ENCODE measurements around the gene LRRC75A.
"Not testable (repeated sequence)": the region's sequence is repeated elsewhere in the genome, so short reads cannot be mapped to it uniquely, and the experiment has no call there.

The LRRC75A gene

DNA sequence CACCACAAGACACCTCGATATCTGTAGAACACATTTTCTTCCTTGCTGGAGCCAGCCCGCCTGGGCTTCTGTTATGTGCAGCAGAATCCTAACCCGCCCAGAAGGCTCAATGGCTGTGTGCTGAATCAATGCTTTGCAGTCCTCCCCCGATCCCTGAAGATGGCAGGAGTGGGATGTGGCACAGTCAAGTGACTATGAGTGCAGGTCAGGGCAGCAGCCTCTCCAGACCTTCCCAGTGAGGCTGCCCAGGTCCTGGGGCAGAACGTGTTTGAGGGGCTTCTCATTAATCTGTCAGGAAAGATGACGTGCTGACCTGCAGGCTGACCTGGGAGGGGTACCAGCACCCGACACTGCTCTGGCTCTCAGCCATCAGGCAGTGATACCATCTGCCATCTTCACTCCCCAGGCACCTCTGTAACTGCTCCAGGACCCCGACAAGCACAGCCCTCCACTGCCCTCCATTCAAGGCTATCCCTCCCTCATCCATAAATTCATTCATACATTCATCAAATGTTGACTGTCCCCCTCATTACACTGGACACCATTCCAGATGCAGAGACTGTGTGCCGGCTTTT is 35.2 kb downstream of the LRRC75A start:
- in situ Hi-C loops (cut with HindIII; ENCODE audit: low sequenced_read_pairs) = no loop called here

DNA sequence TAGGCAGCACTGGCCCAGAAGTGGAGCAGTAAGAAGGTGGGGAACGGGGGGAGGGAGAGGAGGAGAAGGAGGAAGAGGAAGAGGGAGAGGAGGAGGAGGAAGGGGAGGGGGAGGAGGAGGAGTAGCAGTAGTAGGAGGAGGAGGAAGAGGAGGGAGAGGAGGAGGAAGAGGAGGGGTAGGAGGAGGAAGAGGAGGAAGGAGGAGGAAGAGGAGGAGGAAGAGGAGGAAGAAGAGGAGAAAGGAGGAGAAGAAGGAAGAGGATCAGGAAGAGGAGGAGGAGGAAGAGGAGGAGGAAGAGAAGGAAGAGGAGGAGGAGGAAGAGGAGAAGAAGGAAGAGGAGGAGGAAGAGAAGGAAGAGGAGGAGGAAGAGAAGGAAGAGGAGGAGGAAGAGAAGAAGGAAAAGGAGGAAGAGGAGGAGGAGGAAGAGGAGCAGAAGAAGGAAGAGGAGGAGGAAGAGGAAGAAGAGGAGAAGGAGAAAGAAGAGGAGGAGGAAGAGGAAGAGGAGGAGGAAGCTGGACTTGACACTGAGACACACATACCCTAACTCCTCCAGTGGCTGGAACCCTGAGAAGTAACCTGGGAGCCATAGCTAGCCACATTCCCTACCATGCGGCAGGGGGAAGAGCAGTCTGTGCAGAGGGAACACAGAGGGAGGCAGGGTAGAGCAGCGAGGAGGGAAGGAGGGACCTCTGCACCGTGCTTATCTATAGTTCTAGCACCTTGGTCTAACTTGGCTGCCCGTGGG is 35.8 kb downstream of the LRRC75A start:
- in situ Hi-C loops (cut with HindIII; ENCODE audit: low sequenced_read_pairs) = no loop called here

DNA sequence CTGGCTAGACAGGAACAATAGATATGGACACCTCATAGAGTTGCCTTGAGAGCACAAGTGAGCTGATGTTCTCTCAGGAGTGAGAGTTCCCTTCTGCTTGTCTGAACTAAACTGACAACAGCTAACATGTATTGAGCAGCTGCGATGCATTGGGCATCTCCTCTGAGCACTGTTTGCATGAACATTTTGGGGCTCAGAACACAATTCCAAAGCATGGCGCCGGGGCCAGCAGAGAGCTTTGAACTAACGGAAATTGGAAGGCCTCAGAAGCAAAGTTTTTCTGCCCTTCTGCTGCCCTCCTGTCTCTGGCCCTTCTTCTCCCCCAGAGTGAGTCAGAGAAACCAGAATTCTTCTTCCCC is 38.5 kb downstream of the LRRC75A start:
- in situ Hi-C loops (cut with HindIII; ENCODE audit: low sequenced_read_pairs) = no loop called here

DNA sequence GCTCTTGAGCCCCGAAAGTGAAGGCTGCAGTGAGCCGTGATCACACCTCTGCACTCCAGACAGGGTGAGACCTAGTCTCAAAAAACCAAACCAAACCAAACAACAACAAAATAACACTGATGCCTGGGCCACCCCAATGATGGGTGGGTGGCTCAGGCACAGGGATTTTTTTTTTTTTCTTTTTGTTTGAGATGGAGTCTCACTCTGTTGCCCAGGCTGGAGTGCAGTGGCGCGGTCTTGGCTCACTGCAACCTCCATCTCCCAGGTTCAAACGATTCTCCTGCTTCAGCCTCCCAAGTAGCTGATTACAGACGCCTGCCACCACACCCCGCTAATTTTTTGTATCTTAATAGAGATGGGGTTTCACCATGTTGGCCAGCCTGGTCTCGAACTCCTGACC is 39.7 kb downstream of the LRRC75A start:
- in situ Hi-C loops (cut with HindIII; ENCODE audit: low sequenced_read_pairs) = not testable (repeated sequence)

DNA sequence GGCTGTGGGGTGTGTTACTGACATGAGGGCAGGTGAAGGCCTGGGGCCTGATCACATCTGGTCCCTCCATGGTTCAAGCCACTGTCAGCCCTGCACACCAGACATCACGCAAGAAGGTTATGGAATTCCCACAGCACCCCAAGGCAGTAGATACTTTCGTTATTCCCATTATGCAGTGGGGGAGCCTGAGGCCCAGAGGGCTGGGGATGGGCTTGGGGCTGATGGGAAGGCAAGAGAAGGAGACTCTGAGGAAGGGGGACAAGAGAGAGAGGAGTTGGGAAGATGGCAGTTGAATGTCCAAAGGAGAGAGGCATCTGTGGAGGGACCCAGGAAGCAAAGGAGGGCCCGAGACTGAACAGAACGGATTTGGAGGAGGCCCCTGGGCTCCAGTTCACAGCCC is 42.0 kb downstream of the LRRC75A start:
- in situ Hi-C loops (cut with HindIII; ENCODE audit: low sequenced_read_pairs) = no loop called here

DNA sequence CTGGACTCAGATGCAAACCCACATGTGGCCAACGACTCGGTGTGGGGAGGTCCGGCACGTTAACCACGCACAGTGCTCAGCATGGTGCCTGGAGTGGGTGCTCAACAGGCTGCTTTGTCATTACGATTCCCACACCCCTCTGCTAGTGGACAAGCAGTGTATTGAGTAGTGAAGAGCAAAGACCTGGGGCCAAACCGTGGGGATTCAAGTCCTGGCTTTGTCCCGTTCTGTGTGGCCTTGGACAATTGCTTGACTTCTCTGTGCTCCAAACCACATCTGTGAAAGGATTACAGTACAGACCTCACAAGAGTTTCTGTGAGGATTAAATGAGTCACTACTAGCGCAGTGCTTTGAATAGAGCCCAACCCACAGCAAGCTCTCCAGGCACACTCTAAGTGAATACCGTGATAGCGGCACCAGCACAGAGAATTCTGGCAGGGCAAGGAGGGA is 42.8 kb downstream of the LRRC75A start:
- in situ Hi-C loops (cut with HindIII; ENCODE audit: low sequenced_read_pairs) = no loop called here

DNA sequence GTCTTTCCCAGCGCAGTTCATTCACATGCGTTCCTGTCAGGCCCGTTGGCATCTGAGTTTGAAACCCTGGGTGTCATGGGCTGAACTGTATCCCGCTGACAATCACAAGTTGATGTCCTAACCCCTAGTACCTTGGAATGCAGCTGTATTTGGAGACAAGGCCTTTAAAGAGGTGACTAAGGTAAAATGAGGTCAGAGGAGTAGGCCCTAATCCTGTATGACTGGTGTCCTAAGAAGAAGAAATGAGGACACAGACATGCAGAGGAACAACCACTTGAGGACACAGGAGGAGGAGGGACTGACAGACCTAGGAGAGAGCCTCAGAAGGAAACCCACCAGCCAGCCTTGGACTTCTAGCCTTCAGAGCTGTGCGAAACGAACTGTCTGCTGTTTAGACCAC is 43.5 kb downstream of the LRRC75A start:
- in situ Hi-C loops (cut with HindIII; ENCODE audit: low sequenced_read_pairs) = no loop called here

DNA sequence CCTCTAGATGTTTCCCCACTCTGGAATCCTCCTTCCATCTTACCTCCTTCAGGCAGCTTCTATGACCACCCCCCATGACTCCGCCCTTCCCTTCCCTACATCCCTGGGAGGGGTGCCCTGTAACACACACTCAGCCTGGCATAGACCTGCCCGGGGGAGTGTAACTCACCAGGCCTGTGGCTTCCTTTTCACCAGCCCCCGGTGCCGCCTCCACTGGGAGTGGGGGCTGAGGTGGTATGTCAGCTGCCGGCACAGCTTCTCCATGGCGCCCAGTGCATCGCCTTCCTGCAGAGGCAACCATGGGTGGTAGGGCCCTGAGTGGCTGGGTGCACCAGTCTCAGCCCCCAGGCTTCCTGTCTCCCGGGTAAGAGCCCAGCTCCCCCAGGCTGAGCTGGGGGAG is 44.3 kb downstream of the LRRC75A start:
- in situ Hi-C loops (cut with HindIII; ENCODE audit: low sequenced_read_pairs) = no loop called here

DNA sequence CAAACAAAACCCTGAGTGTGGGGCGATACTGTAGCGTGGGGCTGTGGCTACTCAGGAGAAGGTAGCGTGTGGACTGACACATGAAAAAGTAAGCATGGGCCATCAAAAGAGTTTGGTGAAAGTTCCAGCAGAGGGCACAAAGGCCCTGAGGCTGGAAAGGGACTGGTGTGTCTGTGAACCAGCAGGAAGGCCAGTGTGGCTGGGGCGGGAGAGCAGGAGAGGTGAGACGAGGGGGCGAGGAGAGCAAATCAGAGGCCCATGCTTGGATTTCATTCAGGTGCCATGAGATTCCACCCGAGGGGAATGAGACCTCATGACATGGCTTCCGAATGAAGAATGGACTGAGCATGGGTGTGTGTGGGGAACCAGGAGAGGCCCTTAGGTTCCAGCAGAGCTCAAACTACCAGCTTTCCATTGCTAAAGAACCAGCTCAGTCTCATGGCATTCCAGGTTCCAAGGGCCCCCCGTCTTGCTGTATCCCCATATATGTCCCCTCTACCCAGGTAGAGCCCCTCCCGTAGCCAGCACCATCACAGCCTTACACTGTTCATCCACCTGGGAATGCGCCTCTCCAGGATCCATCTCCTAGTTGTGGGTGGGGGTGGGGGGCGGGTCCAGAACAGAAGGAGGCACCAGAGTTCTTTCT is 45.5 kb downstream of the LRRC75A start:
- in situ Hi-C loops (cut with HindIII; ENCODE audit: low sequenced_read_pairs) = no loop called here

DNA sequence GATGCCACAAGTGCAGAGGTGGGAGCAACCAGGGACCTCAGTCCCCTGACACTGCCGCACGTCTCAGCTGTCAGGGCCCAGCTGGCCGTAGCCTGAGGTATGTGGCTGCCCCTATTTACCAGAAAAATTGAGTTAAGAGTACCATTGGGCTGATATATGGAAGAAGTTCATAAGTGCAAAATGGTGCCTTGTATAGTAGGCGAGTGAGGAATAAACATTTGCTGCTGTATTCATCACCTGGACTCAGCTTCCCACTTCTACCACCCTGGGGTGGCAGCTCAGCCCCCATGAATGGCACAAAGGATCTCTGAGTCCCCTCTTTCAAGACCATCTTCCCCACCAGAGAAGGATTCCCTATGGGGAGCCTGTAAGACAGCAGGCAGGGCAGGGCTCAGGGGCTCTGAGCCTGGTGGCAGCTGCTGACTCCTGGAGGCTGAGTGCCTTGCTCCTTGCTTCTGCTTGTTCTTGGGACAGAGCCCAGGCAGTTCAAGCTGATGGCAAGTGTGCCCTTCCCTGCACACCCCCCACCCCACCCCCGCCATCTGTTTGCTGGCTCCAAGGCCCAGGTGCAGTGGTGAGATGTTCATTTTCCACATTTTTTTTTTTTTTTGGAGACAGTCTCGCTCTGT is 47.6 kb downstream of the LRRC75A start:
- in situ Hi-C loops (cut with HindIII; ENCODE audit: low sequenced_read_pairs) = no loop called here

DNA sequence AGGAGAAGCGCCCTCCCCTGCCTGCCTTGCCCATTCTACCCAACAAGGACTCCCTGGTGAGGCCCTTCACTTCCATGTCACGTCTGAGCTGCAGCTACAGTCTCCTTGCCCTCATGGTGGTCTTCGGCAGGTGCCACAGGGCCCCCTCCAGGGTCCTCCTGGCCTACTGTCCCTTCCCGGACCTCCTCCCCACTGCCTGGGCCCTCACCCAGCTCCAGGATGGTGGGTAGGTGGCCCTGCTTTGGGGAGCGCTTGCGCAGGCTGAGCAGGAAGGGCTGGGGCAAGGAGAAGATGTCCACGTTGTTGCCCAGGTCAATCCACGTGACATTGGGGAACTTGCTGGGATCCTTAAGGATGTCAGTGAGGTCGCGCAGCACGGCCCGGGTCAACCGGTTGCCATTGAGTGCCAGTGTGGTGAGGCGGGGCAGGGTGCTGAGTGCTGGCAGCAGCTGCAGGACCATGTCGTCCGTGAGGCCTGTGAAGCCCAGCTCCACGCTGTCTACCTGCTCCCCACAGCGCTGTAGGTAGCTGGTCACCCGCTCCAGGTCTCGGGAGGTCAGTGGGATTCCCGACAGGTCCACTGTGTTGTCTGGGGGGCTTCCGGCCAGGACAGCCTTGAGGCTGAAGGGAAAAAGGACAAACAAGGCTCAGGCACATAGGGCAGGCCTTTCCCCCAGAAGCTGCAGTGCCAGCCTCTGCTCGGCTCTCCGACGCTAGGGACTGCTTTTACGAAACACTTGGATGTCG is 48.3 kb downstream of the LRRC75A start:
- in situ Hi-C loops (cut with HindIII; ENCODE audit: low sequenced_read_pairs) = no loop called here

DNA sequence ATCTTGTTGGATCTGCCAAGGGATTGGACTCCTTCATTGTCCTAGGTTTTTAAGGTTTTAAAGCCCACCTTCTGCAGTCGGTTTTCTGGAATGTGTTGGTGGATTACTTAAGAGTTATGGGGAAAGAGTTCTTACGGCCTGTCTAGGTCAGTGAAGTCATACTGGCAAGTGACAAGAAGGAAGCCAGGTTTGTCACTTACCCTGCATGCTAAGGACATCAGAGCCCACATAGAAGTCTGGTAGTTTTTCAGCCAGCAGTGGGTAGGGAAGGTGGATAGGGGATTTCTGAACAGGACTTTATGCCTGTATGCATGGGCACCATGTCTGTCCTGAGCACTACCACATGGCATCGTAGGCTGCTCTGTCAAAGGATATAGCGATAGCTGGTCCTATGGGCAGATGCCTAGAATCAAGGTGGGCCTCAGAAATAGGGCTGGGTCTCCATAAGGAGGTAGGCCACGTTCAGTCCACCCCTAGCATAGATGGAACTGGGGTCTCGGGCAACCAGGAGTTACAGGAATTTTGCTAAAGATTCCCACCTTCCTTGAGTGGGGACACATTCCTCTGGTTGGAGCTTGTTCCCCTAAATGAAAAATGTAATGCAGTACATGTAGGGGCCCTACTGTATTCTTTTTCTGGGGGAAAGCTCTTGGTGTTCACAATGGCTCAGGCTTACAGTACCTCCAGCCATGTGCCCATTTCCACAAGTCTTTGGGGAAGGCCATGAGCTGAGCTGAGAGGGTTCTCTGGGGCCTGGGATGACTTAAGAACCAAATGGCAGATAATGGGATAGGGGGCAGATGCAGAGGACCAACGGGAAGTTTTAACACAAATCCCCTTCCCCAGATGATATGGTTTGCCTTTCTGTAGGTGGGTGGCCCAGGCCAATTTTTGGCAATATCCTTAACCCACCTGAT is 49.1 kb downstream of the LRRC75A start:
- in situ Hi-C loops (cut with HindIII; ENCODE audit: low sequenced_read_pairs) = no loop called here

DNA sequence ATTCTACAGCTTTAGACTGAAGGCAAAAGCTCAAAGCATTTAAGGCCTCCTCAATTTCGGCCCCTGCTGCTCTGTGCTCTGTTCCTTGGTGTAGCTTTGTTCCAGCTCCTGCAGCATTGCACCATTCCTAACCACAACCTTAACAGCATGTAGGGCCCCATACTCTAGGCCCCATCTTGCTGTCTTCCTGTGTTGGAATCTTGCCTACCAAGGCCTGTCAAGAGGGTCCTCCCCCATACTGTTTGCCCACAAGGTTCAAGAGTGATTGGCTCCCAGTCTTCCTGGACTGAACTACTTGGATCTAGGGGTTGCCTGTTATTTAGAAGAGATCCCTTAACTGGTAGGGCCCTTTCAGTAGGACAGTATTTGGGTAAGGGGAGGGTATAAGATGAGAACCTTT is 49.9 kb downstream of the LRRC75A start:
- in situ Hi-C loops (cut with HindIII; ENCODE audit: low sequenced_read_pairs) = no loop called here

DNA sequence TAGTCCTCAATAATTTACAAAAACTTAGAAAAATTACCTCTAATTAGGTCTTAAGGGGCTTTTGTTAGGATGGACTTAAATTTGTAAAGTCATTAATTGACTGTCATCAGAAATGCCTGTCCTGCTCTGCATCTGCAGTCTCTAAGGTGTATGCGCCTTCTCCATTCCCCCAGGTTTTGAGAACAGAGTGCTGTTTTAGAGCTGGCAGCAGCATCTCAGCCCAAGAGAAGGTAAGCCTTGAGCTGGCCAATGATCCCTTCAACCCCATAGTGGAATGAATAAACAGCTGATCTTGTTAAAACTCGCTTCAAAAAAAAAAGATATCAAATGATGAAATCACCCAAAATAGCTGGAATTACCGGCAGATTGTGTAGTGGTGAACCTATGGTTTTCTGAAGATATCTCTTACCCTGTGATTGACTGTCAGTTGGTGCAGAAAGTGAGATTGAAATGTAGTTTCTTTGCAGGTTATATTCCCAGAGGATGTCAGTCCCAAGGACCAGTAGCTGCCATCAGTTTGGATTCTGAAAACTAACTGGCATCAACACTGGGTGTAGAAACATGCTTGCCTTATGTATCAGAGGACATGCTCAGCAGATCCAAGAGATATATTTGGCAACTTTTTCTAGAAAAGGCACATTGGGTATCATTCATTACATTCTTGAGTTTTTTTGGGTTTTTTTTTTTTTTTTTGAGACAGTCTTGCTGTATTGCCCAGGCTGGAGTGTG is 50.9 kb downstream of the LRRC75A start:
- in situ Hi-C loops (cut with HindIII; ENCODE audit: low sequenced_read_pairs) = no loop called here

DNA sequence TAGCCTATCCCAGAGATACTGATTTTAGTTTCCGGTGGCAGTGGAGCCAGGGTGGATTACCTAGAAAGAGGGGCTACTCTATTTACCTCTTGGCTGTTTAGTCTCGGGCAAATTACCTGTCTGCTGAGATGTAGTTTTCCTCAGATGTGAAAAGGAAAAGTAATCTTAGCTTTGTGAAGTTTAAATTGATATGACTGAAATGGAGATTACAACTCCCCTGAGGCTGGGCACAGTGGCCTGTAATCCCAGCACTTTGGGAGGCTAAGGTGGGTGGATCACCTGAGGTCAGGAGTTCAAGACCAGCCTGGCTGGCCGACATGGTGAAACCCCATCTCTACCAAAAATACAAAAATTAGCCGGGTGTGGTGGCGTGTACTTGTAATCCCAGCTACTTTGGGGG is 51.6 kb downstream of the LRRC75A start:
- in situ Hi-C loops (cut with HindIII; ENCODE audit: low sequenced_read_pairs) = not testable (repeated sequence)

DNA sequence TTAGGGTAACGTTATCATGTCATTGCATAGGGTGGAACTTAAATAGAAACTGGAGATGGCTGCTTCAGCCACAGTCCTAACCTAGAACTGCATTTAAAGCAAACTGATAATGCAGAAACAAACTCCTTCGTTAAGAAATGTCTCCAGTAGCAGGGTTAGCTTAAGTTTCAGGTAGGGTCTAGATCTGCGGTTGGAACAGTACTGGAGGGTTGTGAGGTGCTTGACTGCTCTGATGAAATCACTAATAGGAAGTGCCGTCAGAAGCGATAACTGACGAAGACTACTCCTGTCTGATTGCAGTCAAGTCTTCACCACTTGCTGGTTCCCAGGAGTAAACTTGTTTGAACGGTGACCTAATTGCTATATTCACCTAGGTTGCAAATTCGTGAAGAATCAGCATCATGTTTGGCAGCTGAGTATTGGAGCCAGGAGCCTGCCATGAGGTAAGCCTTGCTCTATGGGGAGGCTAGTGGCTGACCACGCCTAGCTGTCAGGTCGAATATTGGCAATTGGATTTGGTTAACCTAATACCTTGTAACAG is 52.1 kb downstream of the LRRC75A start:
- in situ Hi-C loops (cut with HindIII; ENCODE audit: low sequenced_read_pairs) = no loop called here

DNA sequence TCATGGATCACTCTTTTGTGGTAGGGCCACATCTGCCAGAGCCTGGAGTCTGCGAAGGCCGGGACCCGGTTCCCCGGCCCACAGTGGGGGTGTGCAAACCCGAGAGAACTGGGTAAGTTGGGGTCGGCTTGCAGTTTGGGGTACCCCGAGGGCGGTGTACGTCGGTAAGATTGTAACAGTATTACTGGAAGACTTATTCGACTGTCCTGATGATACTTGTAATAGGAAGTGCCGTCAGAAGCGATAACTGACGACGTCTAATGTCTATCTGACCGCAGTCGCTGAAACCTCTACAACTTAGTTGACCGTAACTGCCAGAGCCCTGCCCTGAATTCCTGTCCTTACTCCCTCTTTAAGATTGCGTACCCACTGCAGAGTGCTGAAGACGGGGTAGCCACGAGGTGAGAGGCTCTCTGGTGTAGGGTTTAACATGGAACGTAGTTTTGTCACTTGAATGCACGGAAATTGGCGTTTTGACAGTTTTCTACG is 52.6 kb downstream of the LRRC75A start:
- in situ Hi-C loops (cut with HindIII; ENCODE audit: low sequenced_read_pairs) = no loop called here

DNA sequence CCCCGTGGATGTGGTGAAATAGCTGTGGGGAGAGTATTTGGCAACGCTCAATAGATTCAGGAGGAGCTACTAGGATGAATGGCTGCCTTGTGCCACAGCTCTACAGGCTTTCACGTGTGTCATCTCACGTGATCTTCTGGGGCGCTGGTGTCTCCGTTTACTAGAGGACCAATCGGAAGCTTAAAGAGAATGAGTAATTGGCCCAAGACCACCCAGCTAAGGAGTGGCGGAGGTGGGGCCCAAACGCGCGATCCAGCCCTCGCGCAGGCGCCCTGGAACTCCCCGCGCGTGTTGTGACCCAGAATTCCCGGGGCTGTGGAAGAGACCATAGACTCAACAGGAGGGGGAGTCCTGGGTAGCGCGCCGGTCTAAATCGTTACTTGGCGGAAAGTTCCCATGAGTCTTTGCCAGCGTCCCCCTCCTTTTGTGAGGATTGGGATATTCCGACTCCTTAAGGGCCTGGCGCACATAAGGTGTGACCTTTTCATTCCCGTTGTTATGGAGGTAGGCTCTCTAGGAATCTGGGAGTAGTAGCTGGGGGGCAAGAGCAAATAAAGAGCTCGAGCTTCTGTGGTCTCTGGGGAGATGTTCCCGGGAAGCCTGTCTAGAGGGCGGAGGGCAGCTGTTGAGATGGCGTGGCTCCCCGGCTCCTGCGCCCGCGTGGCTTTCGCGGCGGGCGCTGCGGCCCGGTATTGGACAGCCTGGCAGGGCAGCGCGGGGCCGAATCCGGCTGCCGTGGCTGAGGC is 53.3 kb downstream of the LRRC75A start:
- in situ Hi-C loops (cut with HindIII; ENCODE audit: low sequenced_read_pairs) = no loop called here

All from DLD1 (cell line).